Uterus (tissue), 4 donors: ENCODE measurements around the gene RHOH. TPM values are rescaled to one million over a fixed set of nuclear protein-coding genes. Genes with fewer than 3 reads are reported as not detected.

Experiments used
- DNase-seq, 2 donors: peaks; one replicate each; pipeline ENCODE4 v3.0.0-alpha.2; 2019 to 2020
- H3K27ac ChIP-seq, 2 donors: fragments of 200-600 bp; sonication (generic); 1 replicate in 1 of 2; 2 replicates in 1 of 2; pipeline ENCODE4 v1.5.1; 2016 to 2018
- H3K27me3 ChIP-seq, 2 donors: fragments of 200-600 bp; sonication (generic); one replicate each; pipeline ENCODE4 v1.5.1; 2018 to 2019; ENCODE audit warnings: control low read depth in 1 of 2
- H3K36me3 ChIP-seq, 2 donors: fragments of 200-600 bp; sonication (generic); one replicate each; pipeline ENCODE4 v1.5.1; 2019; ENCODE audit warnings: control low read depth in 1 of 2
- H3K4me1 ChIP-seq, 2 donors: fragments of 200-600 bp; sonication (generic); one replicate each; pipeline ENCODE4 v1.5.1; 2018 to 2019; ENCODE audit warnings: control low read depth in 1 of 2
- H3K4me3 ChIP-seq, 2 donors: fragments of 200-600 bp; sonication (generic); 1 replicate in 1 of 2; 2 replicates in 1 of 2; pipeline ENCODE4 v1.5.1; 2018 to 2019; ENCODE audit warnings: mild to moderate bottlenecking in 1 of 2
- H3K9me3 ChIP-seq, 2 donors: fragments of 200-600 bp; sonication (generic); one replicate each; pipeline ENCODE4 v1.5.1; 2019; ENCODE audit warnings: control low read depth in 1 of 2
- CTCF ChIP-seq, 4 experiments: fragments of 200-600 bp in 2 of 4; fragments of 450-650 bp in 2 of 4; sonication (generic) in 2 of 4; IDR thresholded peaks; one replicate each; pipeline ENCODE4 v1.5.1; 2016 to 2019; ENCODE audit warnings: antibody characterized with exemption in 4 of 4, mild to moderate bottlenecking in 2 of 4, moderate library complexity in 1 of 4
- POLR2A ChIP-seq, 2 donors: fragments of 450-650 bp; IDR thresholded peaks; one replicate each; pipeline ENCODE4 v1.6.1; 2016; ENCODE audit warnings: antibody characterized with exemption in 2 of 2, mild to moderate bottlenecking in 1 of 2, moderate library complexity in 1 of 2
- intact Hi-C: fragments of 100-400 bp; cut with DNase I; formaldehyde crosslinking; loops from one replicate; pipeline ENCODE4 v1.15.1; 2023; ENCODE audit warnings: low total_unique reads
- total RNA-seq, 4 donors: library from RNA; depleted of rRNA in 3 of 4; stranded (reverse); fragments of >200 nt in 3 of 4; gene quantifications; one replicate each; pipeline versions ENCODE4 v1.1.0 to v1.2.4, GENCODE V29; 2014 to 2023
- donor health status: DM: yes; HTN: yes; CAD: no.

The RHOH gene
- total RNA-seq, 4 donors from 2014 or later: 1.5 to 37.1 (median 3.0) TPM

DNA sequence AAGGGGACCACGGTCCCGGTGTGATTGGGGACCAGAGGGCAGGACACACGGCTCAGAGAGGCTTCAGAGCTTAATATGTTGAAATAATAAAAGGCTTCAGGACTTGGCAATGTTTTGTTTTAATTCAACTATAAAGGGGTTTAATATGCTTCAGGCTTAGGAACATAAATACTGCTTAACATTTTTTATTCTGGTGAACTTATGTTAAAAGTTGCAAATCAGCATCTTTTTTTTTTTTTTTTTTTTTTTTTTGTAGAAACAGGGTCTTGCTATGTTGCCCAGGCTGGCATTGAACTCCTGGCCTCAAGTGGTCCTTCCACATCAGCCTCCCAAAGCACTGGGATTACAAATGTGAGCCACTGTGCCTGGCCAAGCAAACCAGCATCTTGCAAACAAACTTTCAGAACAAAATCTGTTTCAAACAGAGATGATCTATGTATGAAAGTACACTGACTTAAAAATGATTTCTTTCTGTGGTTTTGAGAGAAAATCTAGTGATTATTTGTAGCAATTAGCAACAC lies 37.7 kb downstream of the RHOH start:
- DNase-seq: no peak
- no peak overlapping the region for H3K4me3 ChIP-seq
- H3K36me3 ChIP-seq: no peaks in the 10 kb centered on the region
- no peak overlapping the region for H3K27ac ChIP-seq
- H3K9me3 ChIP-seq: no peaks in the 10 kb centered on the region
- TF ChIP-seq POLR2A (IDR thresholded peaks at IDR 0.05): no peak
- no peak for TF ChIP-seq CTCF (IDR thresholded peaks at IDR 0.05)
- no peaks in the 10 kb centered on the region for H3K4me1 ChIP-seq
- intact Hi-C loops: no loop called here
- H3K27me3 ChIP-seq: no peaks in the 10 kb centered on the region

- intact Hi-C loops: no loop called here
- Histone ChIP-seq H3K4me3 (no peak overlapping the region), H3K27me3 (no peaks in the 10 kb centered on the region), H3K9me3 (no peaks in the 10 kb centered on the region), H3K4me1 (no peaks in the 10 kb centered on the region), H3K27ac (no peak overlapping the region), H3K36me3 (no peaks in the 10 kb centered on the region)
- no peak for DNase-seq
- TF ChIP-seq POLR2A (IDR thresholded peaks at IDR 0.05): no peak
- TF ChIP-seq CTCF (IDR thresholded peaks at IDR 0.05): no peak
These were observed 41.3 kb downstream of the RHOH start for GRCh38 chr4:40238008-40238699.

DNA sequence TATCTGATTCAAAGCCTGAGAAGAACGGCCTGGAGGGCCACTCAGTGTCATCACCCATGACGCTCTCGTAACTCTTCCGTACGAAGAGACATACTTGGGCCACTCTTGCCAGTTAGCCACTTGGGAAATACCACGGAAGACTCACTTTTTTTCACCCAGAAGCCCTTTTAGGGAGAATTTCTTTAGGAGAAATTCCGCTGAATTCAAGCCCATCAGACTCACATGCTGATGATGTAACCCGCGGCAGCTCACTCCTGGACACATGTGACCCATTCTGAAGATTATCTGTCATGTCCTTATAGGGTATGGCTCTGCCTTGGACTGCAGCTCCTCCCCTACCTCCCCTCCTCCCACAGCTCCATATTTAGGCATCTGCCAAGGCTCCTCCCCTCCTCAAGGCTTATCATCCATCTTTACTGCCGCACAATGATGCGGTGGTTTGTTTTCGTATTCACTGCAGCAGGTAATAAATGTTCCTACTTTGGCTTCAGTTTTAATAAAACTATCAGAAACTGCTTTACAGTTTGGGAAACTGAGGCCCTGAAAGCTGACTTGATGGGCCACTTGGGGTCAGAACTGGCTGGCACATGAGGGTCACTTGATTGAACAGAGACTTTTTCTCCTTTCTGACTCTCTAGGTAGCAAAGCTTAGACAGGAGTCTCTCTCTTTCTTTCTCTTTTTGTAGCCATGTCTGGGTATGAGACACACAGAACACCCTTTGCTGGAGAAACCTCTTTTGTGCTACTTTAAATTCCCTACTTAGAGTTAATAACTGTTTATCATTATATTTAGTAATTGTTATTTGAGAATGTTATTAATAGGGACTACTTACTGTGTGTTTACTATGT lies 42.1 kb downstream of the RHOH start:
- no peak overlapping the region for H3K27ac ChIP-seq
- intact Hi-C loops: no loop called here
- H3K4me3 ChIP-seq: no peak overlapping the region

DNA sequence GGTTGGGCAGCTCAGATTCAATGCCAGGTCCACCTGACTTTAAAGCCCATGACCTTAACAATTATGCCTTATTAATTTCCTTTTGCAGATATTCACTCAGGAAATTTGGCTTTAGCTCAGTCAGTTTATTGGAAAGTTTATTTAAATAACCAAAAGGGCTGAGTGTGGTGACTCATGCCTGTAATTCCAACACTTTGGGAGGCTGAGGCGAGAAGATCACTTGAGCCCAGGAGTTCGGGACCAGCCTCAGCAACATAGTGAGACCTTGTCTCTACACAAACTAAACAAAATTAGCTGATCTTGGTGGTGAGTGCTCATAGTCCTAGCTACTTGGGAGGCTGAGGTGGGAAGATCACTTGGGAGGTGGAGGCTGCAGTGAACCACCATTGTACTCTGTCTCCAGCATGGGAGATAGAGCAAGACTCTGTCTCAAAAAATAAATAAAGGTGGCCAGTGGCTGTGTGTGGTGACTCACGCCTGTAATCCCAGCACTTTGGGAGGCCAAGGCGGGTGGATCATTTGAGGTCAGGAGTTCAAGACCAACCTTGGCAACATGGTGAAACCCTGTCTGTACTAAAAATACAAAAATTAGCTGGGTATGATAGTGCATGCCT lies 43.3 kb downstream of the RHOH start:
- no peak overlapping the region for H3K27ac ChIP-seq
- DNase-seq: no peak
- H3K4me1 ChIP-seq: no peaks in the 10 kb centered on the region
- no peak overlapping the region for H3K4me3 ChIP-seq
- H3K27me3 ChIP-seq: no peaks in the 10 kb centered on the region
- no peaks in the 10 kb centered on the region for H3K36me3 ChIP-seq
- no peak for TF ChIP-seq POLR2A (IDR thresholded peaks at IDR 0.05)
- no peak for TF ChIP-seq CTCF (IDR thresholded peaks at IDR 0.05)
- no peaks in the 10 kb centered on the region for H3K9me3 ChIP-seq
- intact Hi-C loops: no loop called here

More for the DNA sequence above, 42.1 kb downstream of the RHOH start:
- Histone ChIP-seq H3K36me3 (no peaks in the 10 kb centered on the region), H3K9me3 (no peaks in the 10 kb centered on the region), H3K27me3 (no peaks in the 10 kb centered on the region), H3K4me1 (no peaks in the 10 kb centered on the region)
- no peak for DNase-seq
- TF ChIP-seq CTCF (IDR thresholded peaks at IDR 0.05): no peak
- TF ChIP-seq POLR2A (IDR thresholded peaks at IDR 0.05): no peak
